ENCODE data around the gene NUTM2G.
"Not testable (repeated sequence)": the region's sequence is repeated elsewhere in the genome, so short reads cannot be mapped to it uniquely, and the experiment has no call there.

DNA sequence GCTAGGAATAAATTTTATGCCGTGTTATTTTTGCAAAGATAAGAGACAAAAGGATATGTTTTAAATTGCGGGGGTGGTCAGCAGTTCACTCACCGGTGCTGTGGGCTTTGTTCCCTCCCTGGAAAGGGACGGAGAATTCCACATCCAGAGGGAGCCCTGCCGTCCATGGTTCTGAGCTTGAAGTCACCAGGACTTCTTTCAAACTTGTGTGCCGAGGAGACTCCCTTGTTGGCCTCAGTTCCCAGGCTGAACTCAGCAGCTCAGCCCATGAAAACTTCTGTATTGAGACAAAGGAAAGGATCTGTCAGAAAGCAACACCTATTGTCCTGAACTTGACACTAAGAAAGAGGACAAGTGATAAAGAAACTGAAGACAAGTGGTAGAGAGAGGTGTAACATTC lies 10.1 kb upstream of the NUTM2G start:
- TF ChIP-seq, protein P1, sequence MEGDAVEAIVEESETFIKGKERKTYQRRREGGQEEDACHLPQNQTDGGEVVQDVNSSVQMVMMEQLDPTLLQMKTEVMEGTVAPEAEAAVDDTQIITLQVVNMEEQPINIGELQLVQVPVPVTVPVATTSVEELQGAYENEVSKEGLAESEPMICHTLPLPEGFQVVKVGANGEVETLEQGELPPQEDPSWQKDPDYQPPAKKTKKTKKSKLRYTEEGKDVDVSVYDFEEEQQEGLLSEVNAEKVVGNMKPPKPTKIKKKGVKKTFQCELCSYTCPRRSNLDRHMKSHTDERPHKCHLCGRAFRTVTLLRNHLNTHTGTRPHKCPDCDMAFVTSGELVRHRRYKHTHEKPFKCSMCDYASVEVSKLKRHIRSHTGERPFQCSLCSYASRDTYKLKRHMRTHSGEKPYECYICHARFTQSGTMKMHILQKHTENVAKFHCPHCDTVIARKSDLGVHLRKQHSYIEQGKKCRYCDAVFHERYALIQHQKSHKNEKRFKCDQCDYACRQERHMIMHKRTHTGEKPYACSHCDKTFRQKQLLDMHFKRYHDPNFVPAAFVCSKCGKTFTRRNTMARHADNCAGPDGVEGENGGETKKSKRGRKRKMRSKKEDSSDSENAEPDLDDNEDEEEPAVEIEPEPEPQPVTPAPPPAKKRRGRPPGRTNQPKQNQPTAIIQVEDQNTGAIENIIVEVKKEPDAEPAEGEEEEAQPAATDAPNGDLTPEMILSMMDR (IDR thresholded peaks at IDR 0.05; ENCODE audit: poor library complexity) = not testable (repeated sequence)
- TF ChIP-seq EZH2 (IDR thresholded peaks at IDR 0.05; ENCODE audit: borderline replicate concordance); EZH2phosphoT487 (IDR thresholded peaks at IDR 0.05; ENCODE audit: low read depth, severe bottlenecking, unreplicated experiment): not testable (repeated sequence)
